H1 (cell line): ENCODE measurements around the gene CEP290. TPM values are rescaled to one million over a fixed set of nuclear protein-coding genes. Genes with fewer than 3 reads are reported as not detected.

ENCODE experiments used
- BCL11A ChIP-seq, 2 experiments: IDR thresholded peaks; one replicate each; pipeline ENCODE4 v1.6.1; 2011; ENCODE audit warnings: low read depth in 2 of 2, low read length in 2 of 2, mild to moderate bottlenecking in 2 of 2
- CBX8 ChIP-seq: fragments of 300-800, 300-1000 bp; sonication (generic); IDR thresholded peaks from 2 replicates; pipeline ENCODE4 v1.7.1; 2016; ENCODE audit warnings: low read depth, low read length, borderline replicate concordance
- FOSL1 ChIP-seq: IDR thresholded peaks from 2 replicates; pipeline ENCODE4 v1.6.1; 2011; ENCODE audit warnings: mild to moderate bottlenecking, low read depth, low read length, moderate library complexity; ENCODE audit not compliant: insufficient read depth
- GABPA ChIP-seq: IDR thresholded peaks from 2 replicates; pipeline ENCODE4 v1.6.1; 2011; ENCODE audit warnings: mild to moderate bottlenecking, low read length, moderate library complexity, borderline replicate concordance; ENCODE audit not compliant: insufficient read depth
- HDAC2 ChIP-seq, 2 experiments: fragments of 300-600 bp in 1 of 2; sonication (generic) in 1 of 2; IDR thresholded peaks; 2 replicates each; pipeline ENCODE4 v1.6.1; 2011 to 2012; ENCODE audit warnings: low read depth in 2 of 2, low read length in 2 of 2, mild to moderate bottlenecking in 2 of 2, moderate library complexity in 2 of 2, borderline replicate concordance in 1 of 2, inconsistent platforms in 1 of 2
- JUN ChIP-seq: IDR thresholded peaks from 2 replicates; pipeline ENCODE4 v1.6.1; 2011; ENCODE audit warnings: low read depth, mild to moderate bottlenecking, improper control_type of control experiment, low read length
- NRF1 ChIP-seq: IDR thresholded peaks from 2 replicates; pipeline ENCODE4 v1.6.1; 2011; ENCODE audit warnings: mild to moderate bottlenecking, low read depth, low read length, improper control_type of control experiment
- POU5F1 ChIP-seq: IDR thresholded peaks from 2 replicates; pipeline ENCODE4 v1.6.1; 2011; ENCODE audit warnings: low read depth, mild to moderate bottlenecking, low read length, moderate library complexity
- RXRA ChIP-seq: IDR thresholded peaks from 2 replicates; pipeline ENCODE4 v1.6.1; 2011; ENCODE audit warnings: low read depth, mild to moderate bottlenecking, low read length, moderate library complexity; ENCODE audit not compliant: insufficient read depth
- SAP30 ChIP-seq: fragments of 300-600 bp; sonication (generic); IDR thresholded peaks from 2 replicates; pipeline ENCODE4 v1.7.1; 2012; ENCODE audit warnings: low read length, moderate library complexity, mild to moderate bottlenecking, inconsistent platforms; ENCODE audit not compliant: insufficient read depth, insufficient replicate concordance
- polyA plus RNA-seq, 7 experiments: library from polyadenylated mRNA; depleted of rRNA in 3 of 7; stranded (reverse) in 5 of 7; unstranded in 2 of 7; fragments of >200 nt in 5 of 7; fragments of 200-250 nt in 2 of 7; gene quantifications; 1 replicate in 5 of 7; 2 replicates in 1 of 7; 4 replicates in 1 of 7; pipeline versions ENCODE4 v1.2.1 to v1.2.3, GENCODE V29; 2011 to 2013; ENCODE audit warnings: missing spikeins in 2 of 7, mixed read lengths in 2 of 7
- total RNA-seq: library from RNA; stranded (reverse); fragmentation: NEBNext Ultra II Directional; extraction: Animal tissue kit (Norgen Biotek cat#: 25700); gene quantifications from 2 replicates; pipeline ENCODE4 v1.2.1, GENCODE V29; 2021
- TF ChIP-seq, protein P1 (sequence below): IDR thresholded peaks from 2 replicates; pipeline ENCODE4 v1.6.1; 2012; ENCODE audit warnings: low read length, inconsistent platforms
- TF ChIP-seq, protein P2 (sequence below): IDR thresholded peaks from 2 replicates; pipeline ENCODE4 v1.6.1; 2011; ENCODE audit warnings: low read depth, mild to moderate bottlenecking, low read length; ENCODE audit not compliant: insufficient read depth

Gene CEP290
- total and polyA plus RNA-seq, 2 of the 8 experiments (the other 6 are each of a cell fraction or from before 2014, with no cell fraction given) = 2.1 to 5.9 TPM

DNA sequence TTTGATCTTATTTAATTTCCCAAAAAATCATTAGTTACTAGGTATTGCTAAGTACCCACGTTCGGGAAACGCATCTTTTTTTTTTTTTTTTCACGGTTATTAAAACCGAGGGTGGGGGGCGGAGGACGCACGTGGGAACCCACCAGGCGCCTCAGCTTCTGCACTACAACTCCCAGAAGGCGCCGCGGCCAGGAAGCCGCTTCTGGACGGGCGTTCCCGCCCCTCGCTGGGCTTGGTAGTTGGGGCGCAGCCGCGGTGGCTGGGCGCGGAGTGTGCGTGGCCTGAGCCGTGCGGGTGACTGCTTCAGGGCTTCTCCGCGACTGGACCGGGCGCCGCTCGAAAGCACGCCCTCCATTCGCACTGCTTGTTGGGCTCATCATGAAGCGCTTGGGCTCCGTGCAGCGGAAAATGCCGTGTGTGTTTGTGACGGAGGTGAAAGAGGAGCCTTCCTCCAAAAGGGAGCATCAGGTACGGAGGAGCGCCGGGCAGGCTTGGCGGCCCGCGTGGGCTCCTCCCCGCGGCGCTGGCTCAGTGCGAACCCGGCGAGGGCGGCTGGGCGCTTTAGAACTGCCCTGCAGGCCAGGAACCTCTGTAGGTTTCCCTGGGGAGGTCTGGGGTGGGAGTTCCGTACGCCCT, 106.5 kb downstream of the CEP290 start (continued):
- no peak for TF ChIP-seq JUN
- TF ChIP-seq POU5F1 = no peak
- TF ChIP-seq FOSL1 = no peak
- no peak for TF ChIP-seq CBX8
- TF ChIP-seq, protein P1, sequence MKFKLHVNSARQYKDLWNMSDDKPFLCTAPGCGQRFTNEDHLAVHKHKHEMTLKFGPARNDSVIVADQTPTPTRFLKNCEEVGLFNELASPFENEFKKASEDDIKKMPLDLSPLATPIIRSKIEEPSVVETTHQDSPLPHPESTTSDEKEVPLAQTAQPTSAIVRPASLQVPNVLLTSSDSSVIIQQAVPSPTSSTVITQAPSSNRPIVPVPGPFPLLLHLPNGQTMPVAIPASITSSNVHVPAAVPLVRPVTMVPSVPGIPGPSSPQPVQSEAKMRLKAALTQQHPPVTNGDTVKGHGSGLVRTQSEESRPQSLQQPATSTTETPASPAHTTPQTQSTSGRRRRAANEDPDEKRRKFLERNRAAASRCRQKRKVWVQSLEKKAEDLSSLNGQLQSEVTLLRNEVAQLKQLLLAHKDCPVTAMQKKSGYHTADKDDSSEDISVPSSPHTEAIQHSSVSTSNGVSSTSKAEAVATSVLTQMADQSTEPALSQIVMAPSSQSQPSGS = no peak
- TF ChIP-seq GABPA = no peak
- TF ChIP-seq RXRA = no peak
- no peak for TF ChIP-seq SAP30
- no peak for TF ChIP-seq BCL11A (IDR thresholded peaks at IDR 0.05; ENCODE audit: low read depth in 2 of 2, low read length in 2 of 2)
- no peak for TF ChIP-seq NRF1
- TF ChIP-seq, protein P2, sequence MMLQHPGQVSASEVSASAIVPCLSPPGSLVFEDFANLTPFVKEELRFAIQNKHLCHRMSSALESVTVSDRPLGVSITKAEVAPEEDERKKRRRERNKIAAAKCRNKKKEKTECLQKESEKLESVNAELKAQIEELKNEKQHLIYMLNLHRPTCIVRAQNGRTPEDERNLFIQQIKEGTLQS = no peak
- TF ChIP-seq HDAC2 (IDR thresholded peaks at IDR 0.05; ENCODE audit: borderline replicate concordance in 1 of 2, low read depth in 2 of 2, low read length in 2 of 2) = peak in 1 of 2 experiments; percentile 65; a peak in 1 of 4 replicates
